RWPE2 (cell line): ENCODE data around the gene ADAMTS7.
"Not testable (repeated sequence)": the region's sequence is repeated elsewhere in the genome, so short reads cannot be mapped to it uniquely, and the experiment has no call there.

ENCODE experiments used
- ATAC-seq: fragments of 200-7000 bp; cut with Tn5 transposase; 3 replicates; pipeline ENCODE4 v1.9.1; 2021; ENCODE audit warnings: low read depth
- DNase-seq: peaks from one replicate; pipeline ENCODE4 v3.0.0-alpha.2; 2020; ENCODE audit warnings: low spot score
- H3K27ac ChIP-seq: fragments of 450-650 bp; 2 replicates; pipeline ENCODE4 v1.5.1; 2017; ENCODE audit warnings: mild to moderate bottlenecking; ENCODE audit not compliant: poor library complexity, severe bottlenecking
- H3K27me3 ChIP-seq: fragments of 250-450 bp; sonication (Bioruptor Pico); 2 replicates; pipeline ENCODE4 v1.5.1; 2021; ENCODE audit warnings: mild to moderate bottlenecking, moderate library complexity; ENCODE audit not compliant: insufficient read depth, poor library complexity, severe bottlenecking
- H3K36me3 ChIP-seq: fragments of 250-450 bp; sonication (Bioruptor Pico); 2 replicates; pipeline ENCODE4 v1.5.1; 2020; ENCODE audit warnings: low read depth, mild to moderate bottlenecking, moderate library complexity
- H3K4me1 ChIP-seq: fragments of 250-450 bp; sonication (Bioruptor Pico); 2 replicates; pipeline ENCODE4 v1.5.1; 2021; ENCODE audit warnings: mild to moderate bottlenecking, moderate library complexity; ENCODE audit not compliant: insufficient read depth, poor library complexity, severe bottlenecking
- H3K4me3 ChIP-seq: fragments of 250-450 bp; sonication (Bioruptor Pico); 2 replicates; pipeline ENCODE4 v1.5.1; 2021; ENCODE audit warnings: mild to moderate bottlenecking, moderate library complexity; ENCODE audit not compliant: severe bottlenecking
- H3K9me3 ChIP-seq: fragments of 250-450 bp; sonication (Bioruptor Pico); 2 replicates; pipeline ENCODE4 v1.5.1; 2021; ENCODE audit warnings: mild to moderate bottlenecking, moderate library complexity; ENCODE audit not compliant: severe bottlenecking
- CTCF ChIP-seq: fragments of 450-650 bp; IDR thresholded peaks from one replicate; pipeline ENCODE4 v1.5.1; 2017; ENCODE audit warnings: mild to moderate bottlenecking, moderate library complexity; ENCODE audit not compliant: poor library complexity, severe bottlenecking

ADAMTS7 gene

GRCh38 chr15:78853500-78853899 lies 42.2 kb upstream of the ADAMTS7 start:
- Histone ChIP-seq H3K4me1 (no peaks in the 10 kb centered on the region), H3K4me3 (no peak overlapping the region), H3K36me3 (no peaks in the 10 kb centered on the region), H3K27me3 (no peaks in the 10 kb centered on the region), H3K27ac (no peak overlapping the region), H3K9me3 (no peaks in the 10 kb centered on the region)
- DNase-seq (no peak), ATAC-seq (no peak)
- no peak for TF ChIP-seq CTCF

GRCh38 chr15:78850941-78851755 lies 39.9 kb upstream of the ADAMTS7 start:
- DNase-seq (no peak), ATAC-seq (no peak)
- no peaks in the 10 kb centered on the region for H3K4me1 ChIP-seq
- no peak overlapping the region for H3K4me3 ChIP-seq
- H3K27ac ChIP-seq, result no peak overlapping the region
- TF ChIP-seq CTCF, result no peak
- no peaks in the 10 kb centered on the region for H3K9me3 ChIP-seq
- H3K36me3 ChIP-seq, result no peaks in the 10 kb centered on the region
- H3K27me3 ChIP-seq, result no peaks in the 10 kb centered on the region

GRCh38 chr15:78850352-78850751 lies 39.1 kb upstream of the ADAMTS7 start:
- no peak for TF ChIP-seq CTCF

GRCh38 chr15:78847387-78847906 lies 36.2 kb upstream of the ADAMTS7 start:
- H3K27ac ChIP-seq, H3K36me3 ChIP-seq, H3K9me3 ChIP-seq, H3K4me3 ChIP-seq, H3K27me3 ChIP-seq, ATAC-seq, H3K4me1 ChIP-seq, DNase-seq: not testable (repeated sequence)

More at GRCh38 chr15:78850352-78850751, 39.1 kb upstream of the ADAMTS7 start:
- no peaks in the 10 kb centered on the region for H3K9me3 ChIP-seq
- no peak overlapping the region for H3K27ac ChIP-seq
- H3K36me3 ChIP-seq, result no peaks in the 10 kb centered on the region
- ATAC-seq (no peak), DNase-seq (no peak)
- no peaks in the 10 kb centered on the region for H3K4me1 ChIP-seq
- no peaks in the 10 kb centered on the region for H3K27me3 ChIP-seq
- H3K4me3 ChIP-seq, result no peak overlapping the region

- H3K4me3 ChIP-seq, H3K9me3 ChIP-seq, H3K36me3 ChIP-seq, H3K4me1 ChIP-seq, ATAC-seq, H3K27ac ChIP-seq, H3K27me3 ChIP-seq, DNase-seq: not testable (repeated sequence)
Measured at GRCh38 chr15:78846906-78847305, 35.6 kb upstream of the ADAMTS7 start.

GRCh38 chr15:78842519-78842918 lies 31.3 kb upstream of the ADAMTS7 start:
- Histone ChIP-seq H3K27ac (no peak overlapping the region), H3K4me3 (no peak overlapping the region), H3K36me3 (no peaks in the 10 kb centered on the region), H3K4me1 (no peaks in the 10 kb centered on the region), H3K9me3 (no peaks in the 10 kb centered on the region), H3K27me3 (no peaks in the 10 kb centered on the region)
- no peak for ATAC-seq
- DNase-seq, result no peak
- TF ChIP-seq CTCF, result no peak
